Stomach smooth muscle (tissue), 2 donors: ENCODE data around the gene KCTD16.

Source experiments
- H3K27ac ChIP-seq: one replicate; pipeline ENCODE4 v1.7.0; 2013; ENCODE audit warnings: mild to moderate bottlenecking, low read length, inconsistent platforms
- H3K27me3 ChIP-seq, 2 donors: one replicate each; pipeline ENCODE4 v1.7.0; 2013; ENCODE audit warnings: low read length in 2 of 2; ENCODE audit not compliant: insufficient read depth in 2 of 2, control insufficient read depth in 1 of 2
- H3K36me3 ChIP-seq, 2 donors: one replicate each; pipeline ENCODE4 v1.7.0; 2013; ENCODE audit warnings: low read length in 2 of 2; ENCODE audit not compliant: control insufficient read depth in 2 of 2, insufficient read depth in 2 of 2
- H3K4me1 ChIP-seq: one replicate; pipeline ENCODE4 v1.7.0; 2013; ENCODE audit warnings: low read length; ENCODE audit not compliant: control insufficient read depth, insufficient read depth
- H3K4me3 ChIP-seq, 2 donors: one replicate each; pipeline ENCODE4 v1.7.0; 2013; ENCODE audit warnings: low read length in 2 of 2
- H3K9ac ChIP-seq, 2 donors: one replicate each; pipeline ENCODE4 v1.7.0; 2013; ENCODE audit warnings: low read length in 2 of 2, mild to moderate bottlenecking in 1 of 2
- H3K9me3 ChIP-seq, 2 donors: one replicate each; pipeline ENCODE4 v1.7.0; 2013; ENCODE audit warnings: low read length in 2 of 2; ENCODE audit not compliant: control insufficient read depth in 2 of 2
- donor health status: healthy.
- donor health status: Pancreatic carcinoma.

The KCTD16 gene

DNA sequence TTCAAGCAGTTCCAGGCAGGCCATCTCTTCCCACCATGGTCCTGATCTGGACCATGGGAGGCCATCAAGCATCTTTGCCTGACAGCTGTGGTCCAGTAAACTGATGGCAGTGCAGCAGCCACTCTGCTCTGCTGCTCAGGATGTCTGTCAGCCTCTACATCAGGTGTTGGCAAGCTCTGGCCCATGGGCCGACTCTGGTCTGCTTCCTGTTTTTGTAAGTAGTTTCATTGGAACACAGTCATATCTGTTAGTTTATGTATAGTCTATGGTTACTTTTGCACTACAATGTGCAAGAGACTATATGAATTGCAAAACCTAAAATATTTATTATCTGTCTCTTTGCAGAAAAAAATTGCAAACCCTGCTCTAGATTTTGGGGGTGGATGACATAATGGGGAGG is 225.0 kb downstream of the KCTD16 start:
- no peaks in the 10 kb centered on the region for H3K36me3 ChIP-seq
- H3K4me1 ChIP-seq = no peaks in the 10 kb centered on the region
- H3K9ac ChIP-seq = no peak overlapping the region
- H3K4me3 ChIP-seq = no peak overlapping the region
- no peak overlapping the region for H3K27ac ChIP-seq
- no peaks in the 10 kb centered on the region for H3K9me3 ChIP-seq
- no peaks in the 10 kb centered on the region for H3K27me3 ChIP-seq

GRCh38 chr5:144403058-144403457 is 232.4 kb downstream of the KCTD16 start:
- Histone ChIP-seq H3K27ac (no peak overlapping the region), H3K9ac (no peak overlapping the region), H3K4me3 (no peak overlapping the region), H3K4me1 (no peaks in the 10 kb centered on the region), H3K9me3 (no peaks in the 10 kb centered on the region), H3K27me3 (no peaks in the 10 kb centered on the region), H3K36me3 (no peaks in the 10 kb centered on the region)

DNA sequence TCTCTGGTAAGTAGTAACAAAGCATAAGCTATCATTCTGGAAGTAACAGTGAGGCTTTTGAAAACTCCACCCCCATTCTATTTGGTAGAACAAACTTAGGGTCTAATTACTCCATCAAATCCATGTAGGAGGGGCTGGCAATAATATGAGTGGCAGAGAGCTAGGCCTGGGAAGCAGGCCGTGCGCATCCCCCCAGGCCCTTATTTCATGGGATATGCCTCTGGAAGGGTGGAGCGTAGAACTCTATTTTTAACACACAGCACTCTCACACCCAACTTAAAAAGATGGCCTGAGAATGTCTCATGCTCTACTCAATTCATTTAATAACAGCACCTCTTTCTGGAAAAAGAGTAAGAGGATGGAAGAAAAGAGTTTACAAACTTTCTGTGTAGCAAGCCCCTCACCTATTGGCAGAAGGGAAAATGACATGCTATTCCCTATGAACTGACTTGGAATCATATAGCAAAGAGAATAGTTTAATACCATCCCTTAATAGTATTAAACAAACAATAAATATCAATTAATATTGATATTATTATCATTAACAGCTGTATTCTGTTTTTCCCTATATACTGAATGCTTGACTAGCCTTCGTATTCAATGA is 233.2 kb downstream of the KCTD16 start:
- Histone ChIP-seq H3K9me3 (no peaks in the 10 kb centered on the region), H3K4me1 (no peaks in the 10 kb centered on the region), H3K27me3 (no peaks in the 10 kb centered on the region), H3K36me3 (no peaks in the 10 kb centered on the region), H3K27ac (no peak overlapping the region), H3K4me3 (no peak overlapping the region), H3K9ac (no peak overlapping the region)

DNA sequence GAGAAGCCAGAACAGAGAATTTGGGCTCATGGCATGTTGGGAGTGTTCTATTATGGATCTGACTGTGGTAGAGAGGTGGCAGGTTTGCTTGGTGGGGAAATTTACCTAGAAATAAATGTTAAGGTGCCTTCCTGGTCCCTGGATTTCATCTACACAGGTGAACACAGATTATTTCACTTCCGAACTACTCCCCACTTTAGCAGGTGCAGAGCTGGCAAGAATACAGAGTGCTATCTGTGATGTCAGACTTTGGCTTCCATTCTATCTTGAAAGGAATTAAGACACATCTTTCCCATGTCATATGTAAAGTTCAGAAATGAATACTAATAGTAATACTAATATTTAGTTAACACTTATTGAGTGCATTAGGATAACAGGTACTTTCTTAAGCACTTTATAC is 234.0 kb downstream of the KCTD16 start:
- no peaks in the 10 kb centered on the region for H3K9me3 ChIP-seq
- no peak overlapping the region for H3K4me3 ChIP-seq
- no peak overlapping the region for H3K27ac ChIP-seq
- H3K9ac ChIP-seq = no peak overlapping the region
- H3K36me3 ChIP-seq = no peaks in the 10 kb centered on the region
- H3K27me3 ChIP-seq = no peaks in the 10 kb centered on the region
- H3K4me1 ChIP-seq = no peaks in the 10 kb centered on the region

- Histone ChIP-seq H3K36me3 (no peaks in the 10 kb centered on the region), H3K4me3 (no peak overlapping the region), H3K9ac (no peak overlapping the region), H3K9me3 (no peaks in the 10 kb centered on the region), H3K27ac (no peak overlapping the region), H3K27me3 (no peaks in the 10 kb centered on the region), H3K4me1 (no peaks in the 10 kb centered on the region)
Observed at GRCh38 chr5:144405991-144406390, 235.3 kb downstream of the KCTD16 start.

GRCh38 chr5:144406442-144406841 is 235.8 kb downstream of the KCTD16 start:
- Histone ChIP-seq H3K9me3 (no peaks in the 10 kb centered on the region), H3K36me3 (no peaks in the 10 kb centered on the region), H3K9ac (no peak overlapping the region), H3K27ac (no peak overlapping the region), H3K27me3 (no peaks in the 10 kb centered on the region), H3K4me3 (no peak overlapping the region), H3K4me1 (no peaks in the 10 kb centered on the region)

GRCh38 chr5:144414202-144415029 is 243.7 kb downstream of the KCTD16 start:
- no peaks in the 10 kb centered on the region for H3K27me3 ChIP-seq
- no peaks in the 10 kb centered on the region for H3K9me3 ChIP-seq
- no peaks in the 10 kb centered on the region for H3K36me3 ChIP-seq
- H3K27ac ChIP-seq = no peak overlapping the region
- H3K4me3 ChIP-seq = no peak overlapping the region
- no peaks in the 10 kb centered on the region for H3K4me1 ChIP-seq
- H3K9ac ChIP-seq = no peak overlapping the region

- H3K27me3 ChIP-seq = no peaks in the 10 kb centered on the region
Observed at GRCh38 chr5:144416196-144416595, 245.5 kb downstream of the KCTD16 start.

GRCh38 chr5:144418719-144419118 is 248.0 kb downstream of the KCTD16 start:
- Histone ChIP-seq H3K9ac (no peak overlapping the region), H3K36me3 (no peaks in the 10 kb centered on the region), H3K9me3 (no peaks in the 10 kb centered on the region), H3K4me1 (no peaks in the 10 kb centered on the region), H3K27me3 (no peaks in the 10 kb centered on the region), H3K27ac (no peak overlapping the region), H3K4me3 (no peak overlapping the region)

More at GRCh38 chr5:144416196-144416595, 245.5 kb downstream of the KCTD16 start:
- no peak overlapping the region for H3K27ac ChIP-seq
- no peak overlapping the region for H3K4me3 ChIP-seq
- no peaks in the 10 kb centered on the region for H3K9me3 ChIP-seq
- no peak overlapping the region for H3K9ac ChIP-seq
- no peaks in the 10 kb centered on the region for H3K4me1 ChIP-seq
- H3K36me3 ChIP-seq = no peaks in the 10 kb centered on the region

DNA sequence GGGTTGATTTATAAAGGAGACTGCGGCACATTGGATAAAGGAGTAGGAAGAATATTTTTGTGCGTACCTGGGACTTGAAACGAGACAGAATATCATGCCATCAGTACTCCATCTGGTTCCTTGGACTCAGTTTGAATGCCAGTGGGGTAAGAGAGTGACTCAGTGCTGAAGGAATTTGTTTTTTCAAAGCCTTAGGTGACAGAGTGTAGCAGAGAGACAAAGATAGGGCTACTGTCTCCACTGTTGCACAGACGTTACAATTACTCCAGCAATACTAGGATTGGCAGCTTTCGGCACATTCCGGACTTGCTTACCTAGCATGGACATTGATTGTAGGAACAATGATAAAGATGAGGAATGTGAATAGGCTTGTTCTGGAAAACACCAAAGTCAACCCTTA is 250.7 kb downstream of the KCTD16 start:
- no peaks in the 10 kb centered on the region for H3K9me3 ChIP-seq
- H3K36me3 ChIP-seq = no peaks in the 10 kb centered on the region
- H3K27ac ChIP-seq = no peak overlapping the region
- no peaks in the 10 kb centered on the region for H3K27me3 ChIP-seq
- H3K4me3 ChIP-seq = no peak overlapping the region
- H3K4me1 ChIP-seq = no peaks in the 10 kb centered on the region
- no peak overlapping the region for H3K9ac ChIP-seq
